GM19025 (cell line): Measurements from ENCODE around the gene SLAIN2.
"Not testable (repeated sequence)": the region's sequence is repeated elsewhere in the genome, so short reads cannot be mapped to it uniquely, and the experiment has no call there.

Experiments used
- ATAC-seq: cut with Tn5 transposase; IDR thresholded peaks from one replicate; pipeline ENCODE4 v1.9.1; 2021; ENCODE audit warnings: mild to moderate bottlenecking, low read depth, moderate library complexity; ENCODE audit not compliant: unreplicated experiment

Gene SLAIN2

GRCh38 chr4:48340965-48341775, at the start of gene SLAIN2:
Gene SLAIN2 (plus strand): TSS chr4:48341529. CDS start chr4:48341740, 211 bp downstream.
- ATAC-seq = peak; percentile 88

GRCh38 chr4:48292218-48292790, 49.0 kb upstream of the SLAIN2 start:
- not testable (repeated sequence) for ATAC-seq

GRCh38 chr4:48295116-48295515, 46.2 kb upstream of the SLAIN2 start:
- no peak for ATAC-seq

- ATAC-seq = peak; percentile 80
Measured at GRCh38 chr4:48296365-48296764, 45.0 kb upstream of the SLAIN2 start.

- no peak for ATAC-seq
Measured at GRCh38 chr4:48297256-48297846, 44.0 kb upstream of the SLAIN2 start.

GRCh38 chr4:48299560-48299959, 41.8 kb upstream of the SLAIN2 start:
- no peak for ATAC-seq

- ATAC-seq = no peak
Measured at GRCh38 chr4:48300004-48300403, 41.3 kb upstream of the SLAIN2 start.

GRCh38 chr4:48305508-48305907, 35.8 kb upstream of the SLAIN2 start:
- no peak for ATAC-seq

- peak; percentile 85 for ATAC-seq
Measured at GRCh38 chr4:48307528-48307927, 33.8 kb upstream of the SLAIN2 start.

GRCh38 chr4:48308901-48309300, 32.4 kb upstream of the SLAIN2 start:
- no peak for ATAC-seq

GRCh38 chr4:48311896-48312295, 29.4 kb upstream of the SLAIN2 start:
- no peak for ATAC-seq

- not testable (repeated sequence) for ATAC-seq
Measured at GRCh38 chr4:48314746-48315145, 26.6 kb upstream of the SLAIN2 start.

- ATAC-seq = peak; percentile 85
Measured at GRCh38 chr4:48315728-48316630, 25.4 kb upstream of the SLAIN2 start.

GRCh38 chr4:48321312-48321711, 20.0 kb upstream of the SLAIN2 start:
- no peak for ATAC-seq

- ATAC-seq = no peak
Measured at GRCh38 chr4:48322063-48322462, 19.3 kb upstream of the SLAIN2 start.

GRCh38 chr4:48324281-48324680, 17.0 kb upstream of the SLAIN2 start:
- ATAC-seq = no peak

GRCh38 chr4:48329193-48329592, 12.1 kb upstream of the SLAIN2 start:
- no peak for ATAC-seq

- ATAC-seq = no peak
Measured at GRCh38 chr4:48329976-48330375, 11.4 kb upstream of the SLAIN2 start.

- no peak for ATAC-seq
Measured at GRCh38 chr4:48331577-48332330, 9.6 kb upstream of the SLAIN2 start.

- ATAC-seq = no peak
Measured at GRCh38 chr4:48332661-48333060, 8.7 kb upstream of the SLAIN2 start.
